HepG2 (cell line): ENCODE data around the gene CEP78. TPM values are rescaled to one million over a fixed set of nuclear protein-coding genes. Genes with fewer than 3 reads are reported as not detected.

Experiments
- ARNT ChIP-seq: fragments of 450-650 bp; IDR thresholded peaks from 2 replicates; pipeline ENCODE4 v1.6.1; 2017
- CHD2 ChIP-seq: IDR thresholded peaks from 2 replicates; pipeline ENCODE4 v1.6.1; 2011; ENCODE audit warnings: low read depth, low read length, improper control_type of control experiment
- FIP1L1 ChIP-seq: fragments of 200-400 bp; formaldehyde crosslinking; IDR thresholded peaks from 2 replicates; pipeline ENCODE4 v1.6.1; 2018; ENCODE audit warnings: low read depth, mild to moderate bottlenecking, low read length, moderate library complexity, borderline replicate concordance; ENCODE audit not compliant: insufficient read depth
- GTF3A ChIP-seq: sonication (generic); formaldehyde crosslinking; conservative IDR thresholded peaks from 2 replicates; pipeline ENCODE4 v1.4.0; 2020; ENCODE audit warnings: mild to moderate bottlenecking, missing genetic modification reagents
- HOXA7 ChIP-seq: sonication (generic); formaldehyde crosslinking; IDR thresholded peaks from 2 replicates; pipeline ENCODE4 v1.8.1; 2022; ENCODE audit warnings: mild to moderate bottlenecking, missing genetic modification reagents, moderate library complexity
- JDP2 ChIP-seq: sonication (generic); formaldehyde crosslinking; IDR thresholded peaks from 2 replicates; pipeline ENCODE4 v1.8.1; 2022; ENCODE audit warnings: missing genetic modification reagents, borderline replicate concordance
- KAT2B ChIP-seq: fragments of 150-350 bp; IDR thresholded peaks from 2 replicates; pipeline ENCODE4 v1.6.1; 2014; ENCODE audit warnings: low read depth, low read length, borderline replicate concordance
- KMT2B ChIP-seq: IDR thresholded peaks from 2 replicates; pipeline ENCODE4 v1.6.1; 2016; ENCODE audit warnings: missing genetic modification reagents, missing compliant biosample characterization
- MBNL3 ChIP-seq: fragments of 250-450 bp; sonication (Bioruptor Pico); conservative IDR thresholded peaks from 2 replicates; pipeline ENCODE4 v1.8.0; 2022; ENCODE audit warnings: mild to moderate bottlenecking, inconsistent platforms
- NFYC ChIP-seq: IDR thresholded peaks from 2 replicates; pipeline ENCODE4 v1.6.1; 2016; ENCODE audit warnings: missing genetic modification reagents, missing compliant biosample characterization
- POLR2A ChIP-seq, 2 experiments: IDR thresholded peaks; 2 replicates each; pipeline ENCODE4 v1.6.1; 2011; ENCODE audit warnings: low read depth in 2 of 2, low read length in 2 of 2, mild to moderate bottlenecking in 1 of 2, moderate library complexity in 1 of 2; ENCODE audit not compliant: insufficient read depth in 1 of 2
- POLR2AphosphoS2 ChIP-seq: IDR thresholded peaks from 2 replicates; pipeline ENCODE4 v1.6.1; 2011; ENCODE audit warnings: low read depth, low read length, improper control_type of control experiment
- ZNF205 ChIP-seq: IDR thresholded peaks from 2 replicates; pipeline ENCODE4 v1.6.1; 2018; ENCODE audit warnings: missing biosample characterization, missing genetic modification reagents
- ZNF460 ChIP-seq: sonication (generic); formaldehyde crosslinking; IDR thresholded peaks from 2 replicates; pipeline ENCODE4 v1.5.1; 2020; ENCODE audit warnings: missing genetic modification reagents, mild to moderate bottlenecking, borderline replicate concordance
- ZNF644 ChIP-seq: IDR thresholded peaks from 2 replicates; pipeline ENCODE4 v1.6.1; 2016; ENCODE audit warnings: low read depth
- ZNF83 ChIP-seq: sonication (generic); formaldehyde crosslinking; IDR thresholded peaks from 2 replicates; pipeline ENCODE4 v1.4.0; 2020; ENCODE audit warnings: missing genetic modification reagents, mild to moderate bottlenecking, borderline replicate concordance
- polyA plus RNA-seq, 8 experiments: library from polyadenylated mRNA; depleted of rRNA in 3 of 8; stranded (reverse) in 7 of 8; unstranded in 1 of 8; fragments of >200 nt; fragmentation: Illumina TruSeq in 4 of 8; extraction: Trizol in 4 of 8; gene quantifications; 2 replicates each; pipeline versions ENCODE4 v1.2.1 to v1.2.3, GENCODE V29; 2011 to 2016; ENCODE audit warnings: low read depth in 4 of 8, missing spikeins in 1 of 8, mixed read lengths in 1 of 8; ENCODE audit not compliant: insufficient read depth in 1 of 8
- total RNA-seq, 5 experiments: library from RNA; depleted of rRNA; stranded (reverse); fragments of >200 nt; fragmentation: Illumina TruSeq; extraction: Trizol; gene quantifications; 2 replicates each; pipeline ENCODE4 v1.2.3, GENCODE V29; 2016; ENCODE audit warnings: low read depth in 1 of 5
- TF ChIP-seq, protein P1 (sequence below): sonication (generic); formaldehyde crosslinking; IDR thresholded peaks from 2 replicates; pipeline ENCODE4 v1.5.0; 2020; ENCODE audit warnings: missing genetic modification reagents

Gene CEP78
- total and polyA plus RNA-seq, 2 of the 13 experiments (the other 11 are each of a cell fraction or from before 2014, with no cell fraction given), result 5.1 to 30.8 TPM

- TF ChIP-seq JDP2 (CRISPR knock-in tag), result no peak
- no peak for TF ChIP-seq ZNF83 (CRISPR knock-in tag)
- no peak for TF ChIP-seq POLR2A (IDR thresholded peaks at IDR 0.05; ENCODE audit: insufficient read depth in 1 of 2, low read depth in 2 of 2, low read length in 2 of 2)
- no peak for TF ChIP-seq ARNT
- no peak for TF ChIP-seq FIP1L1
- no peak for TF ChIP-seq NFYC
- TF ChIP-seq KAT2B, result no peak
- no peak for TF ChIP-seq HOXA7 (CRISPR knock-in tag)
- TF ChIP-seq POLR2AphosphoS2, result no peak
- 0 out of 2 replicates have a peak, but pooled peaks have one; percentile 36 for TF ChIP-seq ZNF644 (CRISPR knock-in tag)
- no peak for TF ChIP-seq KMT2B (CRISPR knock-in tag)
- TF ChIP-seq, protein P1, sequence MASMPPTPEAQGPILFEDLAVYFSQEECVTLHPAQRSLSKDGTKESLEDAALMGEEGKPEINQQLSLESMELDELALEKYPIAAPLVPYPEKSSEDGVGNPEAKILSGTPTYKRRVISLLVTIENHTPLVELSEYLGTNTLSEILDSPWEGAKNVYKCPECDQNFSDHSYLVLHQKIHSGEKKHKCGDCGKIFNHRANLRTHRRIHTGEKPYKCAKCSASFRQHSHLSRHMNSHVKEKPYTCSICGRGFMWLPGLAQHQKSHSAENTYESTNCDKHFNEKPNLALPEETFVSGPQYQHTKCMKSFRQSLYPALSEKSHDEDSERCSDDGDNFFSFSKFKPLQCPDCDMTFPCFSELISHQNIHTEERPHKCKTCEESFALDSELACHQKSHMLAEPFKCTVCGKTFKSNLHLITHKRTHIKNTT (CRISPR knock-in tag), result no peak
- TF ChIP-seq MBNL3, result no peak
- no peak for TF ChIP-seq CHD2
- no peak for TF ChIP-seq ZNF205 (CRISPR knock-in tag)
- no peak for TF ChIP-seq GTF3A (CRISPR knock-in tag)
- no peak for TF ChIP-seq ZNF460 (CRISPR knock-in tag)
- TF ChIP-seq, all 625 proteins: peak for 8
Measured at GRCh38 chr9:78288214-78288892, 52.5 kb downstream of the CEP78 start (continued).
